Keratinocyte (primary cell): Measurements from ENCODE around the gene ABR. TPM values are rescaled to one million over a fixed set of nuclear protein-coding genes. Genes with fewer than 3 reads are reported as not detected.

Source experiments
- DNase-seq: peaks from one replicate; pipeline ENCODE4 v3.0.0-alpha.2; 2011; ENCODE audit warnings: low read depth, missing footprints, low spot score
- FAIRE-seq: peaks from 2 replicates; lab custom pipeline; 2011; peaks lifted over from hg19 to GRCh38; lab: Jason Lieb, UNC
- H2AFZ ChIP-seq: 2 replicates; pipeline ENCODE4 v1.6.0; 2012; ENCODE audit warnings: low read length, control low read depth, inconsistent platforms; ENCODE audit not compliant: control insufficient read depth
- H3K27ac ChIP-seq: 2 replicates; pipeline ENCODE4 v1.5.1; 2011; ENCODE audit warnings: low read length; ENCODE audit not compliant: control insufficient read depth, insufficient read depth
- H3K27me3 ChIP-seq: 3 replicates; pipeline ENCODE4 v1.6.0; 2011; ENCODE audit warnings: low read length; ENCODE audit not compliant: control insufficient read depth, insufficient read depth; ENCODE audit errors: extremely low read depth
- H3K36me3 ChIP-seq, 2 experiments: 2 replicates in 1 of 2; 3 replicates in 1 of 2; pipeline ENCODE4 v1.5.1; 2011; ENCODE audit warnings: low read length in 2 of 2, mild to moderate bottlenecking in 1 of 2; ENCODE audit not compliant: control insufficient read depth in 2 of 2, insufficient read depth in 2 of 2; ENCODE audit errors: extremely low read depth in 1 of 2
- H3K4me1 ChIP-seq: 3 replicates; pipeline ENCODE4 v1.5.1; 2011; ENCODE audit warnings: low read length; ENCODE audit not compliant: control insufficient read depth, insufficient read depth; ENCODE audit errors: extremely low read depth
- H3K4me2 ChIP-seq: 3 replicates; pipeline ENCODE4 v1.6.0; 2011; ENCODE audit warnings: low read depth, low read length; ENCODE audit not compliant: control insufficient read depth, insufficient read depth; ENCODE audit errors: extremely low read depth
- H3K4me3 ChIP-seq, 3 experiments: fragments of 200-600 bp in 1 of 3; sonication (generic) in 1 of 3; 2 replicates in 2 of 3; 3 replicates in 1 of 3; pipeline ENCODE4 v1.5.1; 2011 to 2016; ENCODE audit warnings: low read length in 3 of 3, mild to moderate bottlenecking in 3 of 3, control low read depth in 2 of 3, inconsistent platforms in 1 of 3, low read depth in 1 of 3, mixed read lengths in 1 of 3, mixed run types in 1 of 3, moderate library complexity in 1 of 3; ENCODE audit not compliant: control insufficient read depth in 2 of 3, insufficient read depth in 2 of 3; ENCODE audit errors: extremely low read depth in 1 of 3
- H3K79me2 ChIP-seq: 2 replicates; pipeline ENCODE4 v1.6.0; 2012; ENCODE audit warnings: low read length; ENCODE audit not compliant: control insufficient read depth, insufficient read depth
- H3K9ac ChIP-seq: 3 replicates; pipeline ENCODE4 v1.6.0; 2011; ENCODE audit warnings: low read length; ENCODE audit not compliant: control insufficient read depth, insufficient read depth; ENCODE audit errors: extremely low read depth
- H3K9me1 ChIP-seq: 3 replicates; pipeline ENCODE4 v1.6.0; 2011; ENCODE audit warnings: low read length; ENCODE audit not compliant: control insufficient read depth, insufficient read depth; ENCODE audit errors: extremely low read depth
- H3K9me3 ChIP-seq: 2 replicates; pipeline ENCODE4 v1.5.1; 2012; ENCODE audit warnings: low read depth, low read length; ENCODE audit not compliant: control insufficient read depth
- H4K20me1 ChIP-seq: 3 replicates; pipeline ENCODE4 v1.6.0; 2011; ENCODE audit warnings: low read length; ENCODE audit not compliant: control insufficient read depth, insufficient read depth; ENCODE audit errors: extremely low read depth
- CTCF ChIP-seq, 3 experiments: IDR thresholded peaks in 1 of 3; conservative IDR thresholded peaks in 1 of 3; optimal IDR thresholded peaks in 1 of 3; 2 replicates in 2 of 3; 3 replicates in 1 of 3; pipeline versions ENCODE3 to v1.5.1; 2011; ENCODE audit warnings: low read length in 3 of 3, mild to moderate bottlenecking in 3 of 3, moderate library complexity in 2 of 3, control low read depth in 1 of 3, inconsistent platforms in 1 of 3; ENCODE audit not compliant: insufficient read depth in 2 of 3; ENCODE audit errors: extremely low read depth in 1 of 3
- EZH2 ChIP-seq: IDR thresholded peaks from one replicate; pipeline ENCODE4 v1.6.1; 2012; ENCODE audit warnings: inconsistent platforms, mild to moderate bottlenecking, low read length, moderate library complexity
- dilution Hi-C: fragments of 300-500 bp; cut with MboI; formaldehyde crosslinking; loops from one replicate; pipeline ENCODE4 v1.7.0; 2020; ENCODE audit warnings: low sequenced_read_pairs; ENCODE audit not compliant: extremely low pct_ligation_motif_present
- polyA plus RNA-seq, 5 experiments: library from polyadenylated mRNA; depleted of rRNA in 3 of 5; stranded (reverse) in 3 of 5; stranded (forward) in 1 of 5; unstranded in 1 of 5; fragments of >200 nt; gene quantifications; 1 replicate in 1 of 5; 2 replicates in 3 of 5; 3 replicates in 1 of 5; pipeline versions ENCODE4 v1.2.1 to v1.2.3, GENCODE V29; 2011 to 2012; ENCODE audit warnings: missing spikeins in 2 of 5, low read depth in 1 of 5, low replicate concordance in 1 of 5

Gene ABR
- polyA plus RNA-seq, 1 donor (not counting 4 experiments of a cell fraction or from before 2014, with no cell fraction given) = 17.3 TPM

- H3K27me3 ChIP-seq = no peaks in the 10 kb centered on the region
- no peaks in the 10 kb centered on the region for H3K9me3 ChIP-seq
- FAIRE-seq (no peak), DNase-seq (no peak)
- no peak overlapping the region for H3K27ac ChIP-seq
- H3K4me2 ChIP-seq = no peak overlapping the region
- peaks cover 6 to 15% of the 10 kb centered on the region in 2 experiments for H3K36me3 ChIP-seq
- H3K4me1 ChIP-seq = peaks cover 7% of the 10 kb centered on the region
- peaks cover 93% of the 10 kb centered on the region for H3K79me2 ChIP-seq
- peaks cover 21% of the 10 kb centered on the region for H4K20me1 ChIP-seq
- H3K9me1 ChIP-seq = peaks cover 9% of the 10 kb centered on the region
- no peak for TF ChIP-seq CTCF (optimal IDR thresholded peaks at IDR 0.05 in 1 of 3, IDR thresholded peaks at IDR 0.05 in 1 of 3, conservative IDR thresholded peaks at IDR 0.05 in 1 of 3; ENCODE audit: extremely low read depth in 1 of 3, insufficient read depth in 2 of 3, low read length in 3 of 3)
- no peak overlapping the region for H3K9ac ChIP-seq
- no peak overlapping the region for H2AFZ ChIP-seq
- dilution Hi-C loops = no loop called here
- H3K4me3 ChIP-seq = no peak overlapping the region
Measured at GRCh38 chr17:962166-962565, 217.6 kb downstream of the ABR start.

- peaks cover 3% of the 10 kb centered on the region for H3K9me1 ChIP-seq
Measured at GRCh38 chr17:958712-959451, 220.9 kb downstream of the ABR start.

More at GRCh38 chr17:958712-959451, 220.9 kb downstream of the ABR start:
- H3K4me2 ChIP-seq = no peak overlapping the region
- DNase-seq = no peak
- peaks cover 86% of the 10 kb centered on the region for H3K79me2 ChIP-seq
- H3K9me3 ChIP-seq = no peaks in the 10 kb centered on the region
- H2AFZ ChIP-seq = no peak overlapping the region
- no peak overlapping the region for H3K9ac ChIP-seq
- H4K20me1 ChIP-seq = peaks cover 32% of the 10 kb centered on the region
- H3K4me1 ChIP-seq = peaks cover 12% of the 10 kb centered on the region
- TF ChIP-seq EZH2 = no peak
- no peak for TF ChIP-seq CTCF (optimal IDR thresholded peaks at IDR 0.05 in 1 of 3, IDR thresholded peaks at IDR 0.05 in 1 of 3, conservative IDR thresholded peaks at IDR 0.05 in 1 of 3; ENCODE audit: extremely low read depth in 1 of 3, insufficient read depth in 2 of 3, low read length in 3 of 3)
- dilution Hi-C loops = no loop called here
- peaks cover 0 to 17% of the 10 kb centered on the region in 2 experiments for H3K36me3 ChIP-seq
- no peak overlapping the region for H3K4me3 ChIP-seq
- FAIRE-seq = no peak
- no peaks in the 10 kb centered on the region for H3K27me3 ChIP-seq
- no peak overlapping the region for H3K27ac ChIP-seq
